Osteocyte (in vitro differentiated cells): ENCODE measurements around the gene RNF4. TPM values are rescaled to one million over a fixed set of nuclear protein-coding genes. Genes with fewer than 3 reads are reported as not detected.
A peak's percentile ranks its signal among the peaks of the same experiment; 100 is the strongest.

Experiments used
- DNase-seq: peaks from one replicate; pipeline ENCODE4 v3.0.0; 2021; ENCODE audit warnings: mixed read lengths; ENCODE audit not compliant: unreplicated experiment; ENCODE audit errors: extremely low spot score
- H3K27ac Mint-ChIP-seq: one replicate; pipeline ENCODE4 v1.8.0; 2021; ENCODE audit warnings: mild to moderate bottlenecking, mixed read lengths; ENCODE audit not compliant: unreplicated experiment
- H3K27me3 Mint-ChIP-seq: one replicate; pipeline ENCODE4 v1.8.0; 2021; ENCODE audit warnings: mixed read lengths; ENCODE audit not compliant: unreplicated experiment
- H3K36me3 Mint-ChIP-seq: one replicate; pipeline ENCODE4 v1.8.0; 2021; ENCODE audit warnings: mixed read lengths; ENCODE audit not compliant: unreplicated experiment
- H3K4me1 Mint-ChIP-seq: one replicate; pipeline ENCODE4 v1.8.0; 2021; ENCODE audit warnings: mixed read lengths; ENCODE audit not compliant: unreplicated experiment
- H3K4me3 Mint-ChIP-seq: one replicate; pipeline ENCODE4 v1.8.0; 2021; ENCODE audit warnings: mild to moderate bottlenecking, moderate library complexity, mixed read lengths; ENCODE audit not compliant: unreplicated experiment
- H3K9me3 Mint-ChIP-seq: one replicate; pipeline ENCODE4 v1.8.0; 2021; ENCODE audit warnings: mixed read lengths; ENCODE audit not compliant: unreplicated experiment
- CTCF ChIP-seq: fragments of 200-600 bp; sonication (generic); IDR thresholded peaks from 2 replicates; pipeline ENCODE4 v1.5.0; 2021; ENCODE audit warnings: antibody characterized with exemption, mild to moderate bottlenecking, moderate library complexity
- total RNA-seq: library from RNA; stranded (reverse); gene quantifications from 2 replicates; pipeline ENCODE4 v1.2.1, GENCODE V29; 2021

RNF4 gene
- total RNA-seq, 1 donor from 2014 or later, result 57.6 TPM

GRCh38 chr4:2526559-2526958 is 57.7 kb downstream of the RNF4 start:
- Mint-ChIP-seq H3K9me3 (no peaks in the 10 kb centered on the region), H3K27ac (no peak overlapping the region), H3K27me3 (no peaks in the 10 kb centered on the region), H3K4me1 (peaks cover 3% of the 10 kb centered on the region), H3K36me3 (no peaks in the 10 kb centered on the region), H3K4me3 (no peak overlapping the region)
- TF ChIP-seq CTCF, result no peak
- no peak for DNase-seq

GRCh38 chr4:2534904-2535375 is 66.0 kb downstream of the RNF4 start:
- no peaks in the 10 kb centered on the region for H3K36me3 Mint-ChIP-seq
- no peaks in the 10 kb centered on the region for H3K9me3 Mint-ChIP-seq
- peak overlapping the region; percentile 94 for H3K27ac Mint-ChIP-seq
- TF ChIP-seq CTCF, result no peak
- no peaks in the 10 kb centered on the region for H3K27me3 Mint-ChIP-seq
- peak overlapping the region; percentile 89 for H3K4me3 Mint-ChIP-seq
- H3K4me1 Mint-ChIP-seq, result peaks cover 25% of the 10 kb centered on the region
- no peak for DNase-seq

- no peaks in the 10 kb centered on the region for H3K36me3 Mint-ChIP-seq
- H3K4me3 Mint-ChIP-seq, result peak overlapping the region; percentile 89
- peak; percentile 25 for TF ChIP-seq CTCF
- H3K27ac Mint-ChIP-seq, result peak overlapping the region; percentile 94
- H3K9me3 Mint-ChIP-seq, result no peaks in the 10 kb centered on the region
- DNase-seq, result peak; percentile 86
- no peaks in the 10 kb centered on the region for H3K27me3 Mint-ChIP-seq
- H3K4me1 Mint-ChIP-seq, result peaks cover 25% of the 10 kb centered on the region
Observed at GRCh38 chr4:2535376-2536192, 66.7 kb downstream of the RNF4 start.

GRCh38 chr4:2536193-2537010 is 67.5 kb downstream of the RNF4 start, which contains the start of gene FAM193A:
Gene FAM193A (plus strand): TSS chr4:2536647. CDS start chr4:2536916, 269 bp downstream.
- Mint-ChIP-seq H3K36me3 (no peaks in the 10 kb centered on the region), H3K27me3 (no peaks in the 10 kb centered on the region), H3K4me1 (peaks cover 25% of the 10 kb centered on the region), H3K4me3 (peak within 1 kb of the TSS; percentile 89), H3K27ac (peak within 1 kb of the TSS; percentile 94), H3K9me3 (no peaks in the 10 kb centered on the region)
- TF ChIP-seq CTCF, result no peak
- peak; percentile 100 for DNase-seq
